HEK293 (cell line): ENCODE data around the gene RUFY1.

Source experiments
- ZBTB10 ChIP-seq: fragments of 450-650 bp; formaldehyde crosslinking; IDR thresholded peaks from 2 replicates; pipeline ENCODE4 v1.5.1; 2016; ENCODE audit warnings: missing biosample characterization, missing genetic modification characterization
- ZBTB11 ChIP-seq: fragments of 450-650 bp; formaldehyde crosslinking; conservative IDR thresholded peaks from 2 replicates; pipeline ENCODE4 v1.5.1; 2016; ENCODE audit warnings: low read depth, missing biosample characterization, missing genetic modification characterization
- ZNF140 ChIP-seq: fragments of 450-650 bp; formaldehyde crosslinking; IDR thresholded peaks from 2 replicates; pipeline ENCODE4 v1.5.1; 2016; ENCODE audit warnings: missing biosample characterization, missing genetic modification characterization
- ZNF174 ChIP-seq: fragments of 450-650 bp; formaldehyde crosslinking; IDR thresholded peaks from 2 replicates; pipeline ENCODE4 v1.5.0; 2017; ENCODE audit warnings: missing biosample characterization, mild to moderate bottlenecking, missing genetic modification characterization
- ZNF558 ChIP-seq: fragments of 450-650 bp; formaldehyde crosslinking; IDR thresholded peaks from 2 replicates; pipeline ENCODE4 v1.5.1; 2016; ENCODE audit warnings: missing biosample characterization, missing genetic modification characterization
- ZNF747 ChIP-seq: fragments of 450-650 bp; formaldehyde crosslinking; IDR thresholded peaks from 2 replicates; pipeline ENCODE4 v1.5.1; 2016; ENCODE audit warnings: missing biosample characterization, missing genetic modification characterization
- ZNF768 ChIP-seq: fragments of 450-650 bp; formaldehyde crosslinking; IDR thresholded peaks from 2 replicates; pipeline ENCODE4 v1.5.1; 2018; ENCODE audit warnings: missing biosample characterization, mild to moderate bottlenecking, missing genetic modification characterization

- TF ChIP-seq ZNF558 (tag by site-specific recombination), result no peak
- no peak for TF ChIP-seq ZNF174 (tag by site-specific recombination)
- TF ChIP-seq ZNF768, result no peak
- no peak for TF ChIP-seq ZBTB11 (tag by site-specific recombination)
- no peak for TF ChIP-seq ZNF747 (tag by site-specific recombination)
- no peak for TF ChIP-seq ZNF140
- TF ChIP-seq ZBTB10 (tag by site-specific recombination), result no peak
These were observed 74.5 kb downstream of the RUFY1 start for GRCh38 chr5:179624841-179625271.
